Kasumi-1 (cell line): Measurements from ENCODE around the gene INPP4B.

Source experiments
- DNase-seq, 2 experiments: peaks; one replicate each; lab custom pipeline; 2025; lab: John Stamatoyannopoulos, UW

The INPP4B gene

GRCh38 chr4:142242156-142242555 lies 603.9 kb downstream of the INPP4B start:
- no peak for DNase-seq

GRCh38 chr4:142238589-142238988 lies 607.5 kb downstream of the INPP4B start:
- DNase-seq = no peak

GRCh38 chr4:142236268-142236667 lies 609.8 kb downstream of the INPP4B start:
- no peak for DNase-seq

- DNase-seq = no peak
Observed at GRCh38 chr4:142231787-142232186, 614.3 kb downstream of the INPP4B start.

GRCh38 chr4:142230991-142231390 lies 615.1 kb downstream of the INPP4B start:
- peak in 1 of 2 experiments; percentile 25 for DNase-seq

- no peak for DNase-seq
Observed at GRCh38 chr4:142226014-142226413, 620.1 kb downstream of the INPP4B start.

GRCh38 chr4:142222127-142222526 lies 624.0 kb downstream of the INPP4B start:
- no peak for DNase-seq

- DNase-seq = no peak
Observed at GRCh38 chr4:142218726-142219125, 627.4 kb downstream of the INPP4B start.

- DNase-seq = peak in 1 of 2 experiments; percentile 6
Observed at GRCh38 chr4:142211444-142211843, 634.7 kb downstream of the INPP4B start.

- DNase-seq = no peak
Observed at GRCh38 chr4:142203505-142203904, 642.6 kb downstream of the INPP4B start.

GRCh38 chr4:142202404-142203332 lies 643.4 kb downstream of the INPP4B start:
- DNase-seq = no peak

- no peak for DNase-seq
Observed at GRCh38 chr4:142201041-142201440, 645.1 kb downstream of the INPP4B start.

- no peak for DNase-seq
Observed at GRCh38 chr4:142194905-142195304, 651.2 kb downstream of the INPP4B start.

- no peak for DNase-seq
Observed at GRCh38 chr4:142191901-142192300, 654.2 kb downstream of the INPP4B start.

GRCh38 chr4:142181021-142181420 lies 665.1 kb downstream of the INPP4B start:
- no peak for DNase-seq

GRCh38 chr4:142169216-142169615 lies 676.9 kb downstream of the INPP4B start:
- no peak for DNase-seq

GRCh38 chr4:142168181-142168580 lies 677.9 kb downstream of the INPP4B start:
- no peak for DNase-seq

- DNase-seq = no peak
Observed at GRCh38 chr4:142164767-142165500, 681.2 kb downstream of the INPP4B start.

GRCh38 chr4:142161086-142161485 lies 685.0 kb downstream of the INPP4B start:
- DNase-seq = no peak

- DNase-seq = no peak
Observed at GRCh38 chr4:142160509-142160908, 685.6 kb downstream of the INPP4B start.

GRCh38 chr4:142158980-142159379 lies 687.1 kb downstream of the INPP4B start:
- DNase-seq = no peak

GRCh38 chr4:142156256-142156655 lies 689.8 kb downstream of the INPP4B start:
- DNase-seq = no peak

- DNase-seq = no peak
Observed at GRCh38 chr4:142155347-142155746, 690.8 kb downstream of the INPP4B start.
